Peyer's patch (tissue), 4 donors: ENCODE data around the gene UBASH3B. TPM values are rescaled to one million over a fixed set of nuclear protein-coding genes. Genes with fewer than 3 reads are reported as not detected.

Experiments
- DNase-seq, 3 donors: peaks; one replicate each; pipeline ENCODE4 v3.0.0-alpha.2; 2017 to 2019
- H3K27ac ChIP-seq, 4 donors: fragments of 200-600 bp; sonication (generic); one replicate each; pipeline ENCODE4 v1.5.1; 2016 to 2019
- H3K27me3 ChIP-seq, 2 donors: fragments of 200-600 bp; sonication (generic); one replicate each; pipeline ENCODE4 v1.5.1; 2019
- H3K36me3 ChIP-seq, 3 donors: fragments of 200-600 bp; sonication (generic); one replicate each; pipeline ENCODE4 v1.5.1; 2016 to 2019
- H3K4me1 ChIP-seq, 4 donors: fragments of 200-600 bp; sonication (generic); one replicate each; pipeline ENCODE4 v1.5.1; 2016 to 2019
- H3K4me3 ChIP-seq, 4 donors: fragments of 200-600 bp; sonication (generic); 1 replicate in 3 of 4; 2 replicates in 1 of 4; pipeline ENCODE4 v1.5.1; 2016 to 2019; ENCODE audit warnings: mild to moderate bottlenecking in 1 of 4
- H3K9me3 ChIP-seq, 4 donors: fragments of 200-600 bp; sonication (generic); one replicate each; pipeline ENCODE4 v1.5.1; 2016 to 2019; ENCODE audit warnings: mild to moderate bottlenecking in 1 of 4
- CTCF ChIP-seq, 6 experiments: fragments of 450-650 bp in 4 of 6; fragments of 200-600 bp in 2 of 6; sonication (generic) in 1 of 6; IDR thresholded peaks; one replicate each; pipeline ENCODE4 v1.5.1; 2017 to 2019; ENCODE audit warnings: antibody characterized with exemption in 6 of 6, mild to moderate bottlenecking in 3 of 6, moderate library complexity in 1 of 6
- POLR2A ChIP-seq, 2 donors: fragments of 450-650 bp; IDR thresholded peaks; one replicate each; pipeline ENCODE4 v1.5.1; 2017; ENCODE audit warnings: antibody characterized with exemption in 2 of 2, mild to moderate bottlenecking in 2 of 2, moderate library complexity in 2 of 2
- total RNA-seq, 4 donors: library from RNA; depleted of rRNA; stranded (reverse); fragments of >200 nt; gene quantifications; one replicate each; pipeline ENCODE4 v1.1.0, GENCODE V29; 2016

The UBASH3B gene
- total RNA-seq, 4 donors from 2014 or later, result 2.3 to 14.9 (median 5.2) TPM

GRCh38 chr11:122673701-122674100, 18.2 kb downstream of the UBASH3B start:
- DNase-seq, result no peak
- Histone ChIP-seq H3K27me3 (no peaks in the 10 kb centered on the region), H3K4me1 (no peaks in the 10 kb centered on the region), H3K36me3 (no peaks in the 10 kb centered on the region), H3K4me3 (no peak overlapping the region), H3K9me3 (no peaks in the 10 kb centered on the region), H3K27ac (peak overlapping the region in 1 of 4 donors; percentile 44)
- TF ChIP-seq CTCF (IDR thresholded peaks at IDR 0.05), result no peak
- no peak for TF ChIP-seq POLR2A (IDR thresholded peaks at IDR 0.05)

DNA sequence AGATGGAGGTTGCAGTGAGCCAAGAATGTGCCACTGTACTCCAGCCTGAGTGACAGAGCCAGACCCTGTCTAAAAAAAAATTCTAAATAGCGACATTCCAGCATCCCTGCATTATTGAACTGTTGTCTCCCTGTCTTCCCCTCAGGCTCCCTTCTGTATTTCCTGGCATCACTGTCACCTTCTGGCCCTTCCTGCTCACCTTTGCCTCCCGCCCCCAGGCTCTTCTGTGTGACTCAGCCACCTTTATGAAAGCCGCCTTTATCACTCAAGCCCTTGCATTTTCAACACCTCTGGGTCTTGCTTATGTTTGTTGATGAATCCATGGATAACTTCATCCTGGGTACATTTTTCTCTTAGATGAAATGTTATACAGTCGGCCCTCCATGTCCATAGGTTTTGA, 21.1 kb downstream of the UBASH3B start:
- H3K27me3 ChIP-seq, result no peaks in the 10 kb centered on the region
- peak overlapping the region in 1 of 4 donors; percentile 66 for H3K27ac ChIP-seq
- H3K4me1 ChIP-seq, result no peaks in the 10 kb centered on the region
- DNase-seq, result no peak
- H3K4me3 ChIP-seq, result no peak overlapping the region
- H3K36me3 ChIP-seq, result no peaks in the 10 kb centered on the region
- no peaks in the 10 kb centered on the region for H3K9me3 ChIP-seq
- no peak for TF ChIP-seq POLR2A (IDR thresholded peaks at IDR 0.05)
- TF ChIP-seq CTCF (IDR thresholded peaks at IDR 0.05), result no peak

- Histone ChIP-seq H3K9me3 (no peaks in the 10 kb centered on the region), H3K36me3 (no peaks in the 10 kb centered on the region), H3K27me3 (no peaks in the 10 kb centered on the region), H3K4me3 (no peak overlapping the region), H3K27ac (no peak overlapping the region), H3K4me1 (no peaks in the 10 kb centered on the region)
- no peak for DNase-seq
- no peak for TF ChIP-seq CTCF (IDR thresholded peaks at IDR 0.05)
- no peak for TF ChIP-seq POLR2A (IDR thresholded peaks at IDR 0.05)
Measured at GRCh38 chr11:122677256-122677655, 21.7 kb downstream of the UBASH3B start.

- Histone ChIP-seq H3K27ac (no peak overlapping the region), H3K9me3 (no peaks in the 10 kb centered on the region), H3K27me3 (no peaks in the 10 kb centered on the region), H3K36me3 (no peaks in the 10 kb centered on the region), H3K4me1 (no peaks in the 10 kb centered on the region), H3K4me3 (no peak overlapping the region)
- DNase-seq, result no peak
- TF ChIP-seq CTCF (IDR thresholded peaks at IDR 0.05), result no peak
- no peak for TF ChIP-seq POLR2A (IDR thresholded peaks at IDR 0.05)
Measured at GRCh38 chr11:122678406-122678805, 22.9 kb downstream of the UBASH3B start.

- no peaks in the 10 kb centered on the region for H3K27me3 ChIP-seq
- no peak overlapping the region for H3K27ac ChIP-seq
- no peak for DNase-seq
- H3K4me1 ChIP-seq, result no peaks in the 10 kb centered on the region
- H3K9me3 ChIP-seq, result no peaks in the 10 kb centered on the region
- TF ChIP-seq POLR2A (IDR thresholded peaks at IDR 0.05) (no peak), CTCF (IDR thresholded peaks at IDR 0.05) (no peak)
- H3K36me3 ChIP-seq, result no peaks in the 10 kb centered on the region
- H3K4me3 ChIP-seq, result no peak overlapping the region
Measured at GRCh38 chr11:122679466-122679865, 23.9 kb downstream of the UBASH3B start.

- DNase-seq, result no peak
- H3K4me1 ChIP-seq, result no peaks in the 10 kb centered on the region
- TF ChIP-seq CTCF (IDR thresholded peaks at IDR 0.05), result no peak
- no peak for TF ChIP-seq POLR2A (IDR thresholded peaks at IDR 0.05)
- H3K9me3 ChIP-seq, result no peaks in the 10 kb centered on the region
- no peaks in the 10 kb centered on the region for H3K27me3 ChIP-seq
- no peaks in the 10 kb centered on the region for H3K36me3 ChIP-seq
- H3K4me3 ChIP-seq, result no peak overlapping the region
- no peak overlapping the region for H3K27ac ChIP-seq
Measured at GRCh38 chr11:122681070-122681469, 25.5 kb downstream of the UBASH3B start.
